ENCODE results near the gene SYNE3. TPM values are rescaled to one million over a fixed set of nuclear protein-coding genes. Genes with fewer than 3 reads are reported as not detected.

The SYNE3 gene
- total and polyA plus RNA-seq, 4 donors, result 0.47 to 9.0 (median 4.7) TPM

GRCh38 chr14:95500201-95500681 is 16.2 kb downstream of the SYNE3 start:
- Histone ChIP-seq H3K9ac (ENCODE audit: low read depth in 1 of 2, low read length in 2 of 2) (no peak overlapping the region), H3K9me3 (ENCODE audit: control insufficient read depth in 4 of 4, low read length in 3 of 4) (no peaks in the 10 kb centered on the region), H3K27ac (ENCODE audit: low read depth in 1 of 2, low read length in 2 of 2) (no peak overlapping the region), H3K4me3 (ENCODE audit: low read depth in 1 of 3, low read length in 3 of 3) (no peak overlapping the region), H3K27me3 (ENCODE audit: control insufficient read depth in 4 of 4, insufficient read depth in 4 of 4, low read length in 3 of 4) (no peaks in the 10 kb centered on the region), H3K36me3 (ENCODE audit: control insufficient read depth in 4 of 4, insufficient read depth in 3 of 4, low read depth in 1 of 4, low read length in 3 of 4) (peaks cover 0 to 3% (median 0%) of the 10 kb centered on the region in 4 donors), H3K4me1 (ENCODE audit: control insufficient read depth in 4 of 4, insufficient read depth in 4 of 4, low read length in 3 of 4) (peaks cover 0 to 35% (median 22%) of the 10 kb centered on the region in 4 donors)
- 52% methylated on average over 14 of the region's 14 CpGs for WGBS
- TF ChIP-seq ZBTB33 (IDR thresholded peaks at IDR 0.05), result no peak
- peak in 1 of 2 donors; percentile 34 for TF ChIP-seq HNF4A (conservative IDR thresholded peaks at IDR 0.05)
- DNase-seq (ENCODE audit: low spot score), result no peak

- H3K4me3 ChIP-seq (ENCODE audit: low read depth in 1 of 3, low read length in 3 of 3), result no peak overlapping the region
- 42% methylated on average over 1 of the region's 1 CpG for WGBS
- no peak overlapping the region for H3K9ac ChIP-seq (ENCODE audit: low read depth in 1 of 2, low read length in 2 of 2)
- H3K4me1 ChIP-seq (ENCODE audit: control insufficient read depth in 4 of 4, insufficient read depth in 4 of 4, low read length in 3 of 4), result peaks cover 0 to 37% (median 23%) of the 10 kb centered on the region in 4 donors
- H3K9me3 ChIP-seq (ENCODE audit: control insufficient read depth in 4 of 4, low read length in 3 of 4), result no peaks in the 10 kb centered on the region
- peaks cover 0 to 3% (median 0%) of the 10 kb centered on the region in 4 donors for H3K36me3 ChIP-seq (ENCODE audit: control insufficient read depth in 4 of 4, insufficient read depth in 3 of 4, low read depth in 1 of 4, low read length in 3 of 4)
- no peak for DNase-seq (ENCODE audit: low spot score)
- H3K27me3 ChIP-seq (ENCODE audit: control insufficient read depth in 4 of 4, insufficient read depth in 4 of 4, low read length in 3 of 4), result no peaks in the 10 kb centered on the region
- TF ChIP-seq NR2F2 (IDR thresholded peaks at IDR 0.05) (peak; percentile 13), EGR1 (IDR thresholded peaks at IDR 0.05; ENCODE audit: low read depth in 2 of 2) (no peak), RXRA (IDR thresholded peaks at IDR 0.05) (peak in 1 of 2 donors; percentile 1)
- no peak overlapping the region for H3K27ac ChIP-seq (ENCODE audit: low read depth in 1 of 2, low read length in 2 of 2)
Observed at GRCh38 chr14:95499354-95499750, 17.1 kb downstream of the SYNE3 start.

GRCh38 chr14:95498622-95499353 is 17.7 kb downstream of the SYNE3 start:
- Histone ChIP-seq H3K4me3 (ENCODE audit: low read depth in 1 of 3, low read length in 3 of 3) (no peak overlapping the region), H3K9me3 (ENCODE audit: control insufficient read depth in 4 of 4, low read length in 3 of 4) (no peaks in the 10 kb centered on the region), H3K27ac (ENCODE audit: low read depth in 1 of 2, low read length in 2 of 2) (no peak overlapping the region), H3K4me1 (ENCODE audit: control insufficient read depth in 4 of 4, insufficient read depth in 4 of 4, low read length in 3 of 4) (peaks cover 0 to 38% (median 23%) of the 10 kb centered on the region in 4 donors), H3K27me3 (ENCODE audit: control insufficient read depth in 4 of 4, insufficient read depth in 4 of 4, low read length in 3 of 4) (no peaks in the 10 kb centered on the region), H3K36me3 (ENCODE audit: control insufficient read depth in 4 of 4, insufficient read depth in 3 of 4, low read depth in 1 of 4, low read length in 3 of 4) (peaks cover 0 to 3% (median 0%) of the 10 kb centered on the region in 4 donors), H3K9ac (ENCODE audit: low read depth in 1 of 2, low read length in 2 of 2) (no peak overlapping the region)
- WGBS, result 57% methylated on average over 9 of the region's 9 CpGs
- TF ChIP-seq JUND (IDR thresholded peaks at IDR 0.05), result peak in 1 of 2 donors; percentile 29
- peak; percentile 65 for TF ChIP-seq MAX (IDR thresholded peaks at IDR 0.05)
- peak; percentile 15 for TF ChIP-seq YY1 (IDR thresholded peaks at IDR 0.05)
- TF ChIP-seq CTCF (IDR thresholded peaks at IDR 0.05; ENCODE audit: low read depth, low read length, missing input control), result no peak
- peak in 1 of 2 donors; percentile 72 for TF ChIP-seq RXRA (IDR thresholded peaks at IDR 0.05)
- peak; percentile 71 to 74 for TF ChIP-seq HNF4A (conservative IDR thresholded peaks at IDR 0.05)
- no peak for DNase-seq (ENCODE audit: low spot score)

Measured in liver (tissue), 9 donors.